Loucy (cell line): Measurements from ENCODE around the gene SSH2.
A peak's percentile ranks its signal among the peaks of the same experiment; 100 is the strongest.

Experiments used
- H2AFZ ChIP-seq: fragments of 200-600 bp; sonication (generic); 2 replicates; pipeline ENCODE4 v1.6.0; 2016; ENCODE audit warnings: antibody characterized with exemption, mild to moderate bottlenecking, low read length, moderate library complexity
- H3F3A ChIP-seq: fragments of 200-600 bp; 2 replicates; pipeline ENCODE4 v1.6.0; 2016; ENCODE audit warnings: antibody characterized with exemption, low read depth, mild to moderate bottlenecking
- H3K27me3 ChIP-seq: fragments of 200-600 bp; sonication (generic); 2 replicates; pipeline ENCODE4 v1.6.1; 2014; ENCODE audit warnings: low read length, mild to moderate bottlenecking; ENCODE audit not compliant: insufficient read depth, poor library complexity, severe bottlenecking
- H3K36me3 ChIP-seq: fragments of 200-600 bp; sonication (generic); 2 replicates; pipeline ENCODE4 v1.6.1; 2016; ENCODE audit warnings: low read length; ENCODE audit not compliant: insufficient read depth
- H3K4me1 ChIP-seq: fragments of 200-600 bp; sonication (generic); 2 replicates; pipeline ENCODE4 v1.5.1; 2014; ENCODE audit warnings: low read length, mild to moderate bottlenecking; ENCODE audit not compliant: insufficient read depth, poor library complexity, severe bottlenecking
- H3K4me2 ChIP-seq: fragments of 200-600 bp; sonication (generic); 2 replicates; pipeline ENCODE4 v1.6.0; 2014; ENCODE audit warnings: antibody characterized with exemption, low read length, low read depth, mild to moderate bottlenecking; ENCODE audit not compliant: poor library complexity, severe bottlenecking
- H3K4me3 ChIP-seq: fragments of 200-600 bp; sonication (generic); 2 replicates; pipeline ENCODE4 v1.5.1; 2014; ENCODE audit warnings: low read length, mild to moderate bottlenecking, mixed read lengths; ENCODE audit not compliant: poor library complexity, severe bottlenecking
- H3K79me2 ChIP-seq: fragments of 200-600 bp; sonication (generic); 2 replicates; pipeline ENCODE4 v1.6.1; 2014; ENCODE audit warnings: low read length; ENCODE audit not compliant: insufficient read depth
- H3K9ac ChIP-seq: fragments of 200-600 bp; sonication (generic); 2 replicates; pipeline ENCODE4 v1.6.0; 2014; ENCODE audit warnings: mild to moderate bottlenecking, low read depth, low read length, moderate library complexity; ENCODE audit not compliant: poor library complexity, severe bottlenecking
- H3K9me2 ChIP-seq: fragments of 200-600 bp; sonication (generic); replicated peaks from 2 replicates; pipeline ENCODE4 v1.6.1; 2016; ENCODE audit warnings: low read depth, low read length, mixed read lengths
- H3K9me3 ChIP-seq: fragments of 200-600 bp; sonication (generic); 2 replicates; pipeline ENCODE4 v1.6.1; 2014; ENCODE audit warnings: mild to moderate bottlenecking, antibody characterized with exemption, low read length, low read depth; ENCODE audit not compliant: insufficient read depth
- H4K20me1 ChIP-seq: fragments of 200-600 bp; sonication (generic); 2 replicates; pipeline ENCODE4 v1.6.0; 2014; ENCODE audit warnings: antibody characterized with exemption, low read length, mild to moderate bottlenecking; ENCODE audit not compliant: insufficient read depth, poor library complexity, severe bottlenecking
- EZH2phosphoT487 ChIP-seq: fragments of 200-600 bp; IDR thresholded peaks from 2 replicates; pipeline ENCODE4 v1.6.1; 2018; ENCODE audit warnings: antibody characterized with exemption, mild to moderate bottlenecking, moderate library complexity, borderline replicate concordance
- TF ChIP-seq, protein P1 (sequence below): fragments of 200-600 bp; sonication (generic); conservative IDR thresholded peaks from 2 replicates; pipeline ENCODE4 v1.5.1; 2014; ENCODE audit warnings: mild to moderate bottlenecking, antibody characterized with exemption, low read length

SSH2 gene

GRCh38 chr17:29742210-29742513, 187.9 kb downstream of the SSH2 start:
- no peak overlapping the region for H3K4me3 ChIP-seq
- no peaks in the 10 kb centered on the region for H3K36me3 ChIP-seq
- TF ChIP-seq EZH2phosphoT487 = no peak
- TF ChIP-seq, protein P1, sequence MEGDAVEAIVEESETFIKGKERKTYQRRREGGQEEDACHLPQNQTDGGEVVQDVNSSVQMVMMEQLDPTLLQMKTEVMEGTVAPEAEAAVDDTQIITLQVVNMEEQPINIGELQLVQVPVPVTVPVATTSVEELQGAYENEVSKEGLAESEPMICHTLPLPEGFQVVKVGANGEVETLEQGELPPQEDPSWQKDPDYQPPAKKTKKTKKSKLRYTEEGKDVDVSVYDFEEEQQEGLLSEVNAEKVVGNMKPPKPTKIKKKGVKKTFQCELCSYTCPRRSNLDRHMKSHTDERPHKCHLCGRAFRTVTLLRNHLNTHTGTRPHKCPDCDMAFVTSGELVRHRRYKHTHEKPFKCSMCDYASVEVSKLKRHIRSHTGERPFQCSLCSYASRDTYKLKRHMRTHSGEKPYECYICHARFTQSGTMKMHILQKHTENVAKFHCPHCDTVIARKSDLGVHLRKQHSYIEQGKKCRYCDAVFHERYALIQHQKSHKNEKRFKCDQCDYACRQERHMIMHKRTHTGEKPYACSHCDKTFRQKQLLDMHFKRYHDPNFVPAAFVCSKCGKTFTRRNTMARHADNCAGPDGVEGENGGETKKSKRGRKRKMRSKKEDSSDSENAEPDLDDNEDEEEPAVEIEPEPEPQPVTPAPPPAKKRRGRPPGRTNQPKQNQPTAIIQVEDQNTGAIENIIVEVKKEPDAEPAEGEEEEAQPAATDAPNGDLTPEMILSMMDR = no peak
- H3K27me3 ChIP-seq = no peaks in the 10 kb centered on the region
- H3K9me3 ChIP-seq = no peaks in the 10 kb centered on the region
- H4K20me1 ChIP-seq = no peaks in the 10 kb centered on the region
- peaks cover 11% of the 10 kb centered on the region for H3K4me1 ChIP-seq
- no peaks in the 10 kb centered on the region; the same call in 1 of the 2 replicates for H3F3A ChIP-seq
- no peaks in the 10 kb centered on the region for H3K9me2 ChIP-seq
- H3K9ac ChIP-seq = no peak overlapping the region
- H2AFZ ChIP-seq = no peak overlapping the region
- H3K79me2 ChIP-seq = peaks cover 38% of the 10 kb centered on the region
- H3K4me2 ChIP-seq = no peak overlapping the region

DNA sequence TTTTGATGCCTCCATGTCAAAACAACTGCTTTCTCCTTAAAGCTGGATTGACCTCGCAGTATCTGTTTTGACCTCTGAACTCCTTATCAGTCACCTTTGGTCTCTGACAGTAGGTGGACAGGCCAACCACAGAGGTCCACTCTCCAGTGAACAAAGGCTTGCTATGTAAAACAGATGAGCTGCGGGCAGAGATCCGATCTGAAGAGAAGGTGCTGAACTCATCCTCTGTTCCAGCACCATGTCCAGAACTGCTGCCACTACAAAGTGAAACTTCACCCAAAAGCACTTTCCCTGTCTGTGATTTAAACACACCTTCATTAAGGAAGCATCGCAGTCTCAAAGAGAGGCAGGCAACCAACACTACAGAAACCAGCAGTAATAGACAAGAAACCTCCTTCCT, 190.0 kb downstream of the SSH2 start:
- no peak overlapping the region for H2AFZ ChIP-seq
- H3K4me1 ChIP-seq = peaks cover 11% of the 10 kb centered on the region
- peak overlapping the region; percentile 22 for H3K4me2 ChIP-seq
- H3F3A ChIP-seq = no peaks in the 10 kb centered on the region; the same call in 1 of the 2 replicates
- H3K9ac ChIP-seq = no peak overlapping the region
- H4K20me1 ChIP-seq = no peaks in the 10 kb centered on the region
- H3K9me2 ChIP-seq = no peaks in the 10 kb centered on the region
- H3K27me3 ChIP-seq = no peaks in the 10 kb centered on the region
- H3K36me3 ChIP-seq = no peaks in the 10 kb centered on the region; the same call in 1 of the 2 replicates
- H3K4me3 ChIP-seq = no peak overlapping the region
- H3K9me3 ChIP-seq = no peaks in the 10 kb centered on the region
- TF ChIP-seq, protein P1 = no peak
- TF ChIP-seq EZH2phosphoT487 = no peak
- peaks cover 21% of the 10 kb centered on the region for H3K79me2 ChIP-seq

DNA sequence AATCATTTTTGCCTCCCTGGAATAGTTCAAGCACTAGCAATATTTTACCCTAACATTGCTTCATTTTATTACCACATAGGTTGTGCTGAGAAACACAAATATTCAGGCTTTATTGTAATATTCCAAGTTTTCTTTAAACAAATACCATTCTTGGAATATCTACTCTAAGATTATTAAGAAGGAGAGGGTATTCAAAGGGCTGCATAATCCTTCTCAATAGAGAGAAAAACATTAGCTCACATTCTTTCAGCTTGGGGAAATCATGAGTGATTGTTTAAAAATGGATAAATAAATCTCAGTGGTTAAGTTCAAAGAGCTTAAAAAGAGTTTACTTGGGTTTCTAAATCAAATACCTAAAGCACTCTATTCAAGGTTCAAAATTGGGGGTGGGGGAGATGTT, 195.4 kb downstream of the SSH2 start:
- Histone ChIP-seq H4K20me1 (no peaks in the 10 kb centered on the region), H3K9ac (no peak overlapping the region), H3K9me2 (no peaks in the 10 kb centered on the region), H3K27me3 (no peaks in the 10 kb centered on the region), H3F3A (no peaks in the 10 kb centered on the region), H3K36me3 (no peaks in the 10 kb centered on the region; the same call in 1 of the 2 replicates), H3K4me1 (peaks cover 12% of the 10 kb centered on the region), H3K4me2 (no peak overlapping the region), H3K4me3 (no peak overlapping the region), H3K79me2 (0 out of 2 replicates have a peak, but pooled peaks cover under 1% of the 10 kb centered on the region), H3K9me3 (no peaks in the 10 kb centered on the region), H2AFZ (no peak overlapping the region)
- TF ChIP-seq EZH2phosphoT487 = no peak
- TF ChIP-seq, protein P1 = no peak
